Erythroblast (primary cell): ENCODE measurements around the gene PANX3.

Experiments
- GATA1 ChIP-seq: IDR thresholded peaks from 2 replicates; pipeline ENCODE4 v1.6.1; 2011; ENCODE audit warnings: low read depth, mild to moderate bottlenecking, control low read depth, low read length, moderate library complexity
- POLR2A ChIP-seq: IDR thresholded peaks from 2 replicates; pipeline ENCODE4 v1.6.1; 2011; ENCODE audit warnings: mild to moderate bottlenecking, low read length

DNA sequence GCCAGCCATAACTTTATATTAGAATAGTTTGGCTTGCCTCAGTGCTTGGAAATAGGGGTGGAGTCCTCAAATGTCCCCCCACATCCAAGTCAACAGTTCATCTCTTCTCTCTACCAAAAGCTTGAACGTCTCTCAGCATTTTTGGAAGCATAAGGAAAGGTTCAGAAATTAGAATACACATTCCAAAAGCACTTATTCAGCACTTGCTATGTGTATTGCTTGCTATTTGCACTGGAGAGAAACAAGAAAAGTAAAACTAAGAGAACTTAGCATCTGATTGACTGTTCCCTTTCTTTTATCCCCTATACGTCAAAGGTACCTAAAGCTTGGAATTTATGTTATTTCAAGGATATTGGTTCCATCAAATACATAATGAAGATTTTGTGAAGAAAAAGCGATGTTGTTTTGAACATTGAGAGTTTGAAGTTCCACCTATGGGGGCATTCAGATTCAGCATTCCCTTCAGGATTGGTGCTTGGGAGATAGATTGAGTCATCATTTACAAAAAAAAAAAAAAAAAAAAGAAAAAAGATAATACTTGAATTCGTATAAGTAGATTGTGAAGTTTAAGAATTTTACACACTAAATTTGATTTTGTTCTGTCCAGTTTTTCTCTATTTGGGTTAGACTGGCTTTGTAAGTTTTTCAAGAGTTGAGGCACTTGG is 12.8 kb downstream of the PANX3 start:
- no peak for TF ChIP-seq POLR2A
- TF ChIP-seq GATA1: no peak
